Endodermal cell (in vitro differentiated cells): ENCODE measurements around the gene TGFB2. TPM values are rescaled to one million over a fixed set of nuclear protein-coding genes. Genes with fewer than 3 reads are reported as not detected.
A peak's percentile ranks its signal among the peaks of the same experiment; 100 is the strongest.
"Not testable (repeated sequence)": the region's sequence is repeated elsewhere in the genome, so short reads cannot be mapped to it uniquely, and the experiment has no call there.

Experiments used
- DNase-seq: peaks from one replicate; pipeline ENCODE4 v3.0.0-alpha.2; 2017
- H3K27ac ChIP-seq: 2 replicates; pipeline ENCODE4 v1.5.1; 2013; ENCODE audit warnings: mild to moderate bottlenecking, low read depth, low read length, moderate library complexity
- H3K27me3 ChIP-seq: 2 replicates; pipeline ENCODE4 v1.6.1; 2013; ENCODE audit warnings: mild to moderate bottlenecking, low read length, moderate library complexity; ENCODE audit not compliant: insufficient read depth, control insufficient read depth, poor library complexity, severe bottlenecking
- H3K36me3 ChIP-seq: 2 replicates; pipeline ENCODE4 v1.7.0; 2013; ENCODE audit warnings: mild to moderate bottlenecking, low read length, moderate library complexity; ENCODE audit not compliant: control insufficient read depth, insufficient read depth
- H3K4me1 ChIP-seq: one replicate; pipeline ENCODE4 v1.7.0; 2013; ENCODE audit warnings: low read length; ENCODE audit not compliant: control insufficient read depth, insufficient read depth
- H3K4me3 ChIP-seq: 2 replicates; pipeline ENCODE4 v1.5.1; 2013; ENCODE audit warnings: mild to moderate bottlenecking, low read length, moderate library complexity
- H3K9ac ChIP-seq: 2 replicates; pipeline ENCODE4 v1.6.1; 2013; ENCODE audit warnings: mild to moderate bottlenecking, low read length, moderate library complexity; ENCODE audit not compliant: poor library complexity, severe bottlenecking; ENCODE audit errors: extremely low read depth
- H3K9me3 ChIP-seq: 2 replicates; pipeline ENCODE4 v1.6.1; 2013; ENCODE audit warnings: mild to moderate bottlenecking, low read length, moderate library complexity; ENCODE audit not compliant: control insufficient read depth
- H3K27ac Mint-ChIP-seq: 2 replicates; pipeline ENCODE4 v1.8.0; 2020; ENCODE audit warnings: mixed read lengths
- H3K27me3 Mint-ChIP-seq: 2 replicates; pipeline ENCODE4 v1.8.0; 2021; ENCODE audit warnings: mild to moderate bottlenecking, mixed read lengths; ENCODE audit not compliant: insufficient read depth
- H3K36me3 Mint-ChIP-seq: 2 replicates; pipeline ENCODE4 v1.8.0; 2020; ENCODE audit warnings: low read depth, mixed read lengths
- H3K4me1 Mint-ChIP-seq: 2 replicates; pipeline ENCODE4 v1.8.0; 2020; ENCODE audit warnings: mixed read lengths
- H3K4me3 Mint-ChIP-seq: 2 replicates; pipeline ENCODE4 v1.8.0; 2020; ENCODE audit warnings: mild to moderate bottlenecking, moderate library complexity, mixed read lengths
- H3K9me3 Mint-ChIP-seq: 2 replicates; pipeline ENCODE4 v1.8.0; 2020; ENCODE audit warnings: mild to moderate bottlenecking, mixed read lengths
- CTCF ChIP-seq: fragments of 200-600 bp; sonication (generic); conservative IDR thresholded peaks from 2 replicates; pipeline ENCODE4 v1.5.0; 2021; ENCODE audit warnings: antibody characterized with exemption, mild to moderate bottlenecking
- WGBS, 2 experiments: methylation state at CpG; one replicate each; pipeline versions ENCODE4 v1.1.5 to v1.1.7; 2013; ENCODE audit warnings: missing lambda C conversion rate in 2 of 2, mixed read lengths in 1 of 2; ENCODE audit not compliant: insufficient coverage in 1 of 2, insufficient read length in 1 of 2; 5-methylcytosine and 5-hydroxymethylcytosine counted together
- total RNA-seq, 2 donors: library from RNA; stranded (reverse); fragmentation: NEBNext Ultra II Directional in 1 of 2; extraction: Animal tissue kit (Norgen Biotek cat#: 25700) in 1 of 2; gene quantifications; 2 replicates in 1 of 2; 3 replicates in 1 of 2; pipeline ENCODE4 v1.2.1, GENCODE V29; 2021

TGFB2 gene
- total RNA-seq, 2 donors from 2014 or later: 0.11 to 1.2 TPM

GRCh38 chr1:218314316-218314715 is 30.8 kb upstream of the TGFB2 start:
- Histone ChIP-seq H3K9me3 (peaks cover 12% of the 10 kb centered on the region), H3K4me1 (no peaks in the 10 kb centered on the region), H3K27ac (no peak overlapping the region), H3K9ac (no peak overlapping the region), H3K27me3 (no peaks in the 10 kb centered on the region), H3K36me3 (peaks cover 16% of the 10 kb centered on the region), H3K4me3 (no peak overlapping the region)
- Mint-ChIP-seq H3K36me3 (peaks cover 23% of the 10 kb centered on the region), H3K27me3 (no peaks in the 10 kb centered on the region), H3K4me3 (no peak overlapping the region), H3K27ac (no peak overlapping the region), H3K9me3 (no peaks in the 10 kb centered on the region), H3K4me1 (peaks cover 13% of the 10 kb centered on the region)
- 97 to 99% methylated on average over 3 of the region's 3 CpGs for WGBS, 2 experiments
- no peak for DNase-seq
- no peak for TF ChIP-seq CTCF

GRCh38 chr1:218315638-218316037 is 29.5 kb upstream of the TGFB2 start:
- Histone ChIP-seq H3K36me3 (peaks cover 24% of the 10 kb centered on the region), H3K27me3 (no peaks in the 10 kb centered on the region), H3K27ac (no peak overlapping the region), H3K9me3 (peaks cover 12% of the 10 kb centered on the region), H3K9ac (no peak overlapping the region), H3K4me1 (no peaks in the 10 kb centered on the region), H3K4me3 (no peak overlapping the region)
- Mint-ChIP-seq H3K9me3 (no peaks in the 10 kb centered on the region), H3K27ac (peak overlapping the region; percentile 44), H3K4me1 (peaks cover 13% of the 10 kb centered on the region), H3K4me3 (no peak overlapping the region), H3K36me3 (peaks cover 26% of the 10 kb centered on the region), H3K27me3 (no peaks in the 10 kb centered on the region)
- 86 to 93% methylated on average over 1 to 4 of the region's 4 CpGs for WGBS, 2 experiments
- TF ChIP-seq CTCF: no peak
- no peak for DNase-seq

DNA sequence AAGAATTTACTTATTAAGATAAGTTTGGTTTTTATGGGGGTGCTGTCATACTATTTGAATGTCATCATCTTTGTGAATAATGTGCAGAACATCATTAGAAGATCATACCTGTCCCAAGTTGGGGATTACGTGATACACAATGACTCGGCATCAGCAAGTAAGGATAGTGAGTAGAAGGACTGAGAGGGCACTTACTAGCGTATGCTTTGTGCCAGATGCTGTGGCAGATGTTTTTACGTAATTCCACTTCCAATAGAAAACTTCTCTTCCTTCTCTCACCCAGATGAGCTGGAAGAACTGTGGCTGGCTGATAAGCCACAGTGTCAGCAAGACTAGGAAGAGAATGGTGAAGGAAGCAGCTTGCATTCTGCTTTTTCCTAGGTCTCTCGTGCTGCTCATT is 28.1 kb upstream of the TGFB2 start:
- H3K4me3 ChIP-seq: no peak overlapping the region
- no peak overlapping the region for H3K4me3 Mint-ChIP-seq
- H3K9me3 Mint-ChIP-seq: no peaks in the 10 kb centered on the region
- H3K9ac ChIP-seq: no peak overlapping the region
- H3K27ac ChIP-seq: no peak overlapping the region
- no peak overlapping the region for H3K27ac Mint-ChIP-seq
- no peaks in the 10 kb centered on the region for H3K27me3 ChIP-seq
- no peaks in the 10 kb centered on the region for H3K27me3 Mint-ChIP-seq
- WGBS, 2 experiments: 95 to 100% methylated on average over 2 to 5 of the region's 5 CpGs
- H3K36me3 Mint-ChIP-seq: peaks cover 21% of the 10 kb centered on the region
- no peaks in the 10 kb centered on the region for H3K9me3 ChIP-seq
- DNase-seq: no peak
- H3K4me1 Mint-ChIP-seq: peaks cover 13% of the 10 kb centered on the region
- no peaks in the 10 kb centered on the region for H3K4me1 ChIP-seq
- TF ChIP-seq CTCF: no peak
- H3K36me3 ChIP-seq: peaks cover 20% of the 10 kb centered on the region

GRCh38 chr1:218320182-218320581 is 25.0 kb upstream of the TGFB2 start:
- not testable (repeated sequence) for H3K4me3 Mint-ChIP-seq

More at GRCh38 chr1:218320182-218320581, 25.0 kb upstream of the TGFB2 start:
- H3K27me3 Mint-ChIP-seq, H3K27me3 ChIP-seq, H3K27ac Mint-ChIP-seq, DNase-seq, H3K4me3 ChIP-seq, H3K4me1 ChIP-seq, H3K9me3 ChIP-seq, H3K9ac ChIP-seq, H3K4me1 Mint-ChIP-seq, H3K27ac ChIP-seq, H3K9me3 Mint-ChIP-seq: not testable (repeated sequence)
- WGBS, 2 experiments: 100% methylated on average over 1 of the region's 3 CpGs; no CpG with 5 or more reads in 1 of the 2 experiments
- H3K36me3 Mint-ChIP-seq: peaks cover 35% of the 10 kb centered on the region
- H3K36me3 ChIP-seq: peaks cover 19% of the 10 kb centered on the region
